H1 (cell line): ENCODE results near the gene COL26A1. TPM values are rescaled to one million over a fixed set of nuclear protein-coding genes. Genes with fewer than 3 reads are reported as not detected.

Source experiments
- CTCF ChIA-PET: fragments of 300-600 bp; sonication (Branson Sonifier 250); formaldehyde crosslinking; loops from one replicate; lab custom pipeline; 2021; ENCODE audit not compliant: partially characterized antibody; lab: Charles Lee
- POLR2A ChIA-PET: fragments of 300-600 bp; sonication (Branson Sonifier 250); formaldehyde crosslinking; loops from one replicate; lab custom pipeline; 2021; ENCODE audit warnings: inconsistent platforms; ENCODE audit not compliant: partially characterized antibody; lab: Charles Lee
- DNase-seq, 2 experiments: peaks; one replicate each; pipeline versions ENCODE4 v3.0.0 to v3.0.0-alpha.2; 2010 to 2022; ENCODE audit warnings: low spot score in 2 of 2, low read depth in 1 of 2, mixed read lengths in 1 of 2
- FAIRE-seq: peaks from 2 replicates; lab custom pipeline; 2011; peaks lifted over from hg19 to GRCh38; lab: Jason Lieb, UNC
- H2AFZ ChIP-seq: 2 replicates; pipeline ENCODE4 v1.8.1; 2012; ENCODE audit warnings: low read length, inconsistent platforms
- H2AK5ac ChIP-seq: 2 replicates; pipeline ENCODE4 v1.6.1; 2013; ENCODE audit warnings: low read depth, low read length
- H2BK120ac ChIP-seq: replicated peaks from 2 replicates; pipeline ENCODE3; 2013; ENCODE audit warnings: low read depth, low read length, inconsistent platforms
- H2BK12ac ChIP-seq: 2 replicates; pipeline ENCODE4 v1.6.1; 2013; ENCODE audit warnings: low read depth, low read length
- H2BK15ac ChIP-seq: 2 replicates; pipeline ENCODE4 v1.6.1; 2013; ENCODE audit warnings: low read length
- H2BK20ac ChIP-seq: 2 replicates; pipeline ENCODE4 v1.6.1; 2013; ENCODE audit warnings: low read length
- H2BK5ac ChIP-seq: 2 replicates; pipeline ENCODE4 v1.6.1; 2013; ENCODE audit warnings: low read depth, low read length
- H3K14ac ChIP-seq: 2 replicates; pipeline ENCODE4 v1.6.1; 2013; ENCODE audit warnings: inconsistent platforms; ENCODE audit not compliant: insufficient read length
- H3K18ac ChIP-seq: 2 replicates; pipeline ENCODE4 v1.6.1; 2013; ENCODE audit warnings: low read length; ENCODE audit errors: extremely low read depth
- H3K23ac ChIP-seq: 2 replicates; pipeline ENCODE4 v1.6.1; 2013; ENCODE audit warnings: inconsistent platforms; ENCODE audit not compliant: insufficient read length
- H3K23me2 ChIP-seq: 2 replicates; pipeline ENCODE4 v1.6.1; 2013; ENCODE audit warnings: low read depth, low read length
- H3K27ac ChIP-seq: 2 replicates; pipeline ENCODE4 v1.6.1; 2011; ENCODE audit warnings: low read depth, low read length, inconsistent platforms
- H3K27me3 ChIP-seq, 4 experiments: replicated peaks in 1 of 4; 1 replicate in 1 of 4; 2 replicates in 3 of 4; pipeline versions ENCODE4 v1.6.1 to v1.8.1; 2011 to 2013; ENCODE audit warnings: low read length in 3 of 4, mild to moderate bottlenecking in 3 of 4, inconsistent platforms in 2 of 4, mixed read lengths in 2 of 4, moderate library complexity in 1 of 4; ENCODE audit not compliant: control insufficient read depth in 3 of 4, insufficient read depth in 3 of 4; ENCODE audit errors: extremely low read depth in 1 of 4
- H3K36me3 ChIP-seq, 4 experiments: 2 replicates each; pipeline versions ENCODE4 v1.6.1 to v1.8.1; 2011 to 2013; ENCODE audit warnings: mild to moderate bottlenecking in 4 of 4, low read length in 3 of 4, moderate library complexity in 2 of 4, control low read depth in 1 of 4, inconsistent platforms in 1 of 4; ENCODE audit not compliant: insufficient read depth in 4 of 4, control insufficient read depth in 2 of 4
- H3K4ac ChIP-seq: replicated peaks from 2 replicates; pipeline ENCODE3; 2013; ENCODE audit warnings: low read length, low read depth, mixed read lengths, inconsistent platforms; ENCODE audit not compliant: insufficient read length
- H3K4me1 ChIP-seq, 4 experiments: replicated peaks in 1 of 4; 1 replicate in 1 of 4; 2 replicates in 3 of 4; pipeline versions ENCODE4 v1.6.1 to v1.8.1; 2011 to 2013; ENCODE audit warnings: low read length in 3 of 4, inconsistent platforms in 2 of 4, mixed read lengths in 1 of 4; ENCODE audit not compliant: insufficient read depth in 4 of 4, control insufficient read depth in 3 of 4
- H3K4me2 ChIP-seq, 2 experiments: 2 replicates each; pipeline versions ENCODE4 v1.6.1 to v1.8.1; 2011 to 2013; ENCODE audit warnings: low read depth in 2 of 2, low read length in 2 of 2, control low read depth in 1 of 2, inconsistent platforms in 1 of 2, mild to moderate bottlenecking in 1 of 2; ENCODE audit not compliant: insufficient read depth in 1 of 2
- H3K4me3 ChIP-seq, 4 experiments: fragments of 200-600, 300-600 bp in 1 of 4; sonication (generic), shearing (Covaris generic), sonication (Bioruptor Twin) in 1 of 4; 2 replicates each; pipeline versions ENCODE4 v1.5.1 to v1.8.1; 2011 to 2016; ENCODE audit warnings: low read length in 4 of 4, low read depth in 3 of 4, control low read depth in 2 of 4, inconsistent platforms in 2 of 4, mild to moderate bottlenecking in 2 of 4, mixed read lengths in 1 of 4, moderate library complexity in 1 of 4; ENCODE audit not compliant: insufficient read depth in 2 of 4; ENCODE audit errors: extremely low read depth in 1 of 4
- H3K56ac ChIP-seq: replicated peaks from 2 replicates; pipeline ENCODE3; 2013; ENCODE audit warnings: low read depth, mild to moderate bottlenecking, mixed read lengths, low read length, inconsistent platforms; ENCODE audit not compliant: insufficient read length
- H3K79me1 ChIP-seq: 2 replicates; pipeline ENCODE4 v1.6.1; 2013; ENCODE audit warnings: low read depth, low read length, control low read depth
- H3K79me2 ChIP-seq, 2 experiments: 2 replicates each; pipeline versions ENCODE4 v1.6.1 to v1.8.1; 2012 to 2013; ENCODE audit warnings: low read length in 2 of 2, mild to moderate bottlenecking in 2 of 2, inconsistent platforms in 1 of 2; ENCODE audit not compliant: insufficient read depth in 2 of 2, control insufficient read depth in 1 of 2
- H3K9ac ChIP-seq, 4 experiments: replicated peaks in 1 of 4; 1 replicate in 1 of 4; 2 replicates in 3 of 4; pipeline versions ENCODE4 v1.6.1 to v1.8.1; 2011 to 2013; ENCODE audit warnings: low read depth in 3 of 4, low read length in 3 of 4, control low read depth in 2 of 4, mild to moderate bottlenecking in 2 of 4, moderate library complexity in 2 of 4, inconsistent platforms in 1 of 4; ENCODE audit errors: extremely low read depth in 1 of 4
- H3K9me3 ChIP-seq, 2 experiments: 2 replicates each; pipeline versions ENCODE4 v1.6.1 to v1.8.1; 2012 to 2013; ENCODE audit warnings: mild to moderate bottlenecking in 2 of 2, moderate library complexity in 2 of 2, control low read depth in 1 of 2, inconsistent platforms in 1 of 2, low read depth in 1 of 2, low read length in 1 of 2, mixed read lengths in 1 of 2; ENCODE audit not compliant: insufficient read depth in 2 of 2
- H4K20me1 ChIP-seq, 2 experiments: replicated peaks in 1 of 2; 2 replicates each; pipeline versions ENCODE3 to v1.8.1; 2011 to 2013; ENCODE audit warnings: inconsistent platforms in 2 of 2, low read length in 2 of 2, mild to moderate bottlenecking in 1 of 2; ENCODE audit not compliant: insufficient read depth in 2 of 2, control insufficient read depth in 1 of 2
- H4K5ac ChIP-seq: 2 replicates; pipeline ENCODE4 v1.6.1; 2013; ENCODE audit warnings: low read length, low read depth, mixed read lengths, inconsistent platforms; ENCODE audit not compliant: insufficient read length
- H4K8ac ChIP-seq: 2 replicates; pipeline ENCODE4 v1.8.0; 2013; ENCODE audit warnings: mild to moderate bottlenecking, moderate library complexity, low read length, inconsistent platforms; ENCODE audit not compliant: insufficient read depth; ENCODE audit errors: extremely low read depth
- H4K91ac ChIP-seq: replicated peaks from 2 replicates; pipeline ENCODE3; 2013; ENCODE audit warnings: low read length, mixed read lengths, inconsistent platforms; ENCODE audit not compliant: insufficient read length
- ASH2L ChIP-seq: fragments of 200-600, 300-600 bp; sonication (generic); IDR thresholded peaks from one replicate; pipeline ENCODE4 v1.7.1; 2017; ENCODE audit warnings: low read length
- CBX5 ChIP-seq: fragments of 300-800, 300-1000 bp; sonication (generic); IDR thresholded peaks from 2 replicates; pipeline ENCODE4 v1.7.1; 2016; ENCODE audit warnings: antibody characterized with exemption, low read length, low read depth
- CBX8 ChIP-seq: fragments of 300-800, 300-1000 bp; sonication (generic); IDR thresholded peaks from 2 replicates; pipeline ENCODE4 v1.7.1; 2016; ENCODE audit warnings: low read depth, low read length, borderline replicate concordance
- KDM1A ChIP-seq: fragments of 200-600, 300-600 bp; sonication (generic); IDR thresholded peaks from 2 replicates; pipeline ENCODE4 v1.7.1; 2016; ENCODE audit warnings: mild to moderate bottlenecking, low read length, borderline replicate concordance
- PHF8 ChIP-seq: fragments of 200-600 bp; sonication (generic); conservative IDR thresholded peaks from 2 replicates; pipeline ENCODE4 v1.7.1; 2012; ENCODE audit warnings: low read depth, mild to moderate bottlenecking, inconsistent platforms, low read length, moderate library complexity
- POLR2AphosphoS5 ChIP-seq: IDR thresholded peaks from 2 replicates; pipeline ENCODE4 v1.6.1; 2011; ENCODE audit warnings: low read depth, low read length
- POU5F1 ChIP-seq: IDR thresholded peaks from 2 replicates; pipeline ENCODE4 v1.6.1; 2011; ENCODE audit warnings: low read depth, mild to moderate bottlenecking, low read length, moderate library complexity
- RNF2 ChIP-seq: fragments of 200-900, 300-1000 bp; sonication (generic); IDR thresholded peaks from 2 replicates; pipeline ENCODE4 v1.7.1; 2016; ENCODE audit warnings: borderline replicate concordance, low read depth, mild to moderate bottlenecking, antibody characterized with exemption, low read length; ENCODE audit not compliant: poor library complexity, severe bottlenecking; ENCODE audit errors: missing control alignments
- TAF7 ChIP-seq: optimal IDR thresholded peaks from 2 replicates; pipeline ENCODE3; 2011; ENCODE audit warnings: low read depth, mild to moderate bottlenecking, inconsistent platforms, low read length, moderate library complexity, borderline replicate concordance
- TCF12 ChIP-seq: IDR thresholded peaks from 2 replicates; pipeline ENCODE4 v1.6.1; 2011; ENCODE audit warnings: low read depth, mild to moderate bottlenecking, low read length
- TEAD4 ChIP-seq: IDR thresholded peaks from 2 replicates; pipeline ENCODE4 v1.6.1; 2012; ENCODE audit warnings: low read depth, low read length, inconsistent platforms, mixed read lengths
- WGBS, 2 experiments: shearing (Covaris generic) in 1 of 2; methylation state at CpG; one replicate each; pipeline versions ENCODE4 v1.1.6 to v1.1.7; 2013 to 2015; ENCODE audit warnings: low lambda C conversion rate in 2 of 2, mixed read lengths in 2 of 2, inconsistent platforms in 1 of 2, low coverage in 1 of 2, missing lambda C conversion rate in 1 of 2; ENCODE audit not compliant: insufficient replicate concordance in 2 of 2, insufficient coverage in 1 of 2, insufficient read length in 1 of 2; ENCODE audit errors: extremely low coverage in 1 of 2, missing lambda C conversion rate in 1 of 2; 5-methylcytosine and 5-hydroxymethylcytosine counted together
- polyA plus RNA-seq, 7 experiments: library from polyadenylated mRNA; depleted of rRNA in 3 of 7; stranded (reverse) in 5 of 7; unstranded in 2 of 7; fragments of >200 nt in 5 of 7; fragments of 200-250 nt in 2 of 7; gene quantifications; 1 replicate in 5 of 7; 2 replicates in 1 of 7; 4 replicates in 1 of 7; pipeline versions ENCODE4 v1.2.1 to v1.2.3, GENCODE V29; 2011 to 2013; ENCODE audit warnings: missing spikeins in 2 of 7, mixed read lengths in 2 of 7
- total RNA-seq: library from RNA; stranded (reverse); fragmentation: NEBNext Ultra II Directional; extraction: Animal tissue kit (Norgen Biotek cat#: 25700); gene quantifications from 2 replicates; pipeline ENCODE4 v1.2.1, GENCODE V29; 2021

Gene COL26A1
- total and polyA plus RNA-seq, 2 of the 8 experiments (the other 6 are each of a cell fraction or from before 2014, with no cell fraction given) = 51.1 to 68.8 TPM

- ChIA-PET POLR2A (interaction anchor here (0.7 kb wide), 1 partner anchor 55 kb away, joined by 3 read pairs; no protein-coding TSS in a partner anchor), CTCF (interaction anchor here (1.2 to 2.1 kb wide), 2 partner anchors 17 to 29 kb away, joined by 3 to 5 read pairs; no protein-coding TSS in a partner anchor)
- Histone ChIP-seq H2BK5ac (no peak overlapping the region), H2BK120ac (no peak overlapping the region), H3K14ac (no peak overlapping the region), H3K4me3 (no peak overlapping the region), H3K23me2 (no peaks in the 10 kb centered on the region; the same call in 1 of the 2 replicates), H2AK5ac (no peak overlapping the region), H3K56ac (no peak overlapping the region), H3K18ac (no peak overlapping the region), H3K9me3 (no peaks in the 10 kb centered on the region), H4K8ac (no peak overlapping the region), H3K23ac (no peak overlapping the region), H3K4me1 (no peaks in the 10 kb centered on the region), H4K20me1 (no peaks in the 10 kb centered on the region), H2BK20ac (no peak overlapping the region), H2AFZ (no peak overlapping the region), H3K36me3 (no peaks in the 10 kb centered on the region), H2BK12ac (no peak overlapping the region), H3K27me3 (no peaks in the 10 kb centered on the region), H3K9ac (no peak overlapping the region), H3K79me1 (no peaks in the 10 kb centered on the region), H3K4me2 (no peak overlapping the region), H3K4ac (no peak overlapping the region), H2BK15ac (no peak overlapping the region), H3K27ac (no peak overlapping the region), H4K5ac (no peak overlapping the region), H4K91ac (no peak overlapping the region), H3K79me2 (no peaks in the 10 kb centered on the region; a peak in 1 of 4 replicates)
- FAIRE-seq = no peak
- WGBS, 2 experiments = 92 to 100% methylated on average over 2 to 10 of the region's 11 CpGs
- DNase-seq = no peak
- TF ChIP-seq ASH2L (no peak), PHF8 (no peak), CBX5 (no peak), TCF12 (no peak), TEAD4 (no peak), TAF7 (no peak), CBX8 (no peak), POU5F1 (no peak), POLR2AphosphoS5 (no peak), KDM1A (no peak), RNF2 (no peak)
Observed at GRCh38 chr7:101428093-101428866, 65.6 kb downstream of the COL26A1 start.
